ENCODE measurements around the gene KRTAP10-3. TPM values are rescaled to one million over a fixed set of nuclear protein-coding genes. Genes with fewer than 3 reads are reported as not detected.

KRTAP10-3 gene
- total and polyA plus RNA-seq, 2 donors (not counting 3 experiments of a cell fraction or from before 2014, with no cell fraction given): not detected

DNA sequence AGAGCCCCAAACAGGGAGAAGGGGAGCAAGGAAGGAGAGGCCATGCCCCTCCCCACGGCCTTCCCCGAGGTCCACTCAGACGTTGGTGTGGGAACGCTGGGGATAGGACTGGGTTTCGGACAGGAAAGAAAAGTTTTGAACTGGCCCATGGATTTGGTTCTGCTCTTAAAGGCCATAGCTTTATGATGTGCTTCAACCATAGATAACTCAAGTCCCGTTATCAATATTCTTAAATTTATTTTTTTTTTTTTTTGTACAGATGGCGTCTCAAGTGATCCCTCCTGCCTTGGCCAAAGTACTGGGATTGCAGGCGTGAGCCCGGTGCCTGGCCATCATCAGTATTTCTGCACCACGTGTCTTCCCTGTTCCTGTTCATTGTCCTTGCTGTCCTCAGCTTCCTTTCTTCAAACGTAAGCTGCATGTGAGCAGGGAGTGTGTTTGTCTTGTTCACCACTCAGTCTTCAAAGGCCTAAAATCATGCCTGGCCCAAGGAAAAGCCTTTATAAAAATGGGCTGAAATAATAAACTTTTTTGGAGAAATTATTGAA lies 17.8 kb downstream of the KRTAP10-3 start:
- Histone ChIP-seq H3K4me2 (ENCODE audit: insufficient read depth, low read length) (no peak overlapping the region), H4K20me1 (replicated peaks; ENCODE audit: control insufficient read depth, extremely low read depth, insufficient read depth, low read length) (no peaks in the 10 kb centered on the region), H3K79me2 (ENCODE audit: control insufficient read depth, insufficient read depth, low read length) (no peaks in the 10 kb centered on the region), H2AFZ (ENCODE audit: low read depth, low read length) (no peak overlapping the region), H3K9me3 (replicated peaks; ENCODE audit: control insufficient read depth, insufficient read depth, low read length) (no peaks in the 10 kb centered on the region), H3K27ac (ENCODE audit: insufficient read depth, low read depth, low read length) (no peak overlapping the region), H3K27me3 (ENCODE audit: control insufficient read depth in 2 of 2, insufficient read depth in 2 of 2, low read length in 2 of 2) (peaks cover 0 to 15% of the 10 kb centered on the region in 2 experiments), H3K9ac (replicated peaks; ENCODE audit: extremely low read depth, insufficient read depth, low read length) (no peak overlapping the region), H3K9me1 (replicated peaks; ENCODE audit: control insufficient read depth, extremely low read depth, insufficient read depth, low read length) (no peaks in the 10 kb centered on the region), H3K4me1 (ENCODE audit: control insufficient read depth, extremely low read depth, insufficient read depth, low read length) (no peaks in the 10 kb centered on the region), H3K4me3 (replicated peaks in 1 of 3; ENCODE audit: insufficient read depth in 1 of 3, low read depth in 1 of 3, low read length in 3 of 3) (no peak overlapping the region), H3K36me3 (ENCODE audit: control insufficient read depth in 2 of 2, extremely low read depth in 1 of 2, insufficient read depth in 2 of 2, low read length in 2 of 2) (no peaks in the 10 kb centered on the region)
- ChIA-PET CTCF (interaction anchor here (0.6 to 0.8 kb wide), 2 partner anchors 77 to 253 kb away, joined by 3 read pairs; no protein-coding TSS in a partner anchor), POLR2A (no interaction called here)
- TF ChIP-seq POLR2A (IDR thresholded peaks at IDR 0.05; ENCODE audit: low read depth, low read length): no peak
- TF ChIP-seq MYC (IDR thresholded peaks at IDR 0.05; ENCODE audit: low read depth, low read length): no peak
- no peak for TF ChIP-seq FOS (IDR thresholded peaks at IDR 0.05; ENCODE audit: borderline replicate concordance, insufficient read depth, low read length)
- no peak for TF ChIP-seq EZH2 (IDR thresholded peaks at IDR 0.05; ENCODE audit: borderline replicate concordance, low read depth, low read length, severe bottlenecking)
- DNase-seq (ENCODE audit: low read depth, low spot score): no peak
- FAIRE-seq: no peak
- BruUV-seq (replicated peaks): no TSS peak
- intact Hi-C loops (cut with micrococcal nuclease): no loop called here
- dilution Hi-C loops (cut with MboI; ENCODE audit: extremely low pct_ligation_motif_present, low sequenced_read_pairs): no loop called here

DNA sequence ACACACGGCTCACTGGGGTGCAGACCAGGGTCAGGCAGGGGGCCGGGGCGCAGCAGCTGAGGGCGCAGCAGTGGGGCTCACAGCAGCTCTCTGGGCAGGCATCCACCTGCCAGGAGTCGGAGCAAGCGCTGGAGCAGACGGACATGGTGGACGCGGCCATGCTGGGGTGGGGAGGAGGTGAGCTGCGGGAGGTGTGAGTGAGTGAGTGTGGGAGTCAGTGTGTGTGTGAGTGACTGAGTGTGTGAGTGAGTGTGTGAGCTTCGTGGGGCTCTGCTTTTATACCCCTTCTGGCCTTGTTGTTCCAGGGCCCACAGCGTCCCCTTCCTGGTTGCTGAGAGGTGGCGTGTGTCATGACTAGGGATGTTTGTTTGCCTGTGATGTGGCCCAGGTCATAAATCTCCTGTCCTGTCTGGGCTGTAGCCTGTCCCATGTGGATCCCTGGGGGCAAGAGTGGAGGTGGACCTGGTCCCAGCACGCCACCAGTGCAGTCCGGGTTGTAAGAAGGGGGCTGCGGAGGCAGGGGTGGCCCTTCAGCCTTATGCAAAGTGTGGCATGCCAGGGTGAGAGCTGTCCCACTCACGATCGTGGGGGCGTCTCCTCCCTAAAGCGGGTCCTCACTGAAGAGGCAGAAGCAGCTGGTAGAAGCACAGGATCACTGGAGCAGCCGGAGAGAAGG lies 18.5 kb downstream of the KRTAP10-3 start, which contains the start of gene KRTAP10-1:
Gene KRTAP10-1, minus strand, starts transcription at position 205 of the 676 bp plus-strand sequence. Its CDS starts 45 bp downstream, at position 160.
- CTCF ChIA-PET: no interaction called here
- H3K4me2 ChIP-seq (ENCODE audit: insufficient read depth, low read length): no peak within 1 kb of the TSS
- no peak within 1 kb of the TSS for H2AFZ ChIP-seq (ENCODE audit: low read depth, low read length)
- POLR2A ChIA-PET: no interaction called here
- no peaks in the 10 kb centered on the region for H3K36me3 ChIP-seq (ENCODE audit: control insufficient read depth in 2 of 2, extremely low read depth in 1 of 2, insufficient read depth in 2 of 2, low read length in 2 of 2)
- H3K4me1 ChIP-seq (ENCODE audit: control insufficient read depth, extremely low read depth, insufficient read depth, low read length): no peaks in the 10 kb centered on the region
- H3K27me3 ChIP-seq (ENCODE audit: control insufficient read depth in 2 of 2, insufficient read depth in 2 of 2, low read length in 2 of 2): peaks cover 0 to 15% of the 10 kb centered on the region in 2 experiments
- no peak within 1 kb of the TSS for H3K4me3 ChIP-seq (replicated peaks in 1 of 3; ENCODE audit: insufficient read depth in 1 of 3, low read depth in 1 of 3, low read length in 3 of 3)
- TF ChIP-seq POLR2A (IDR thresholded peaks at IDR 0.05; ENCODE audit: low read depth, low read length) (no peak), POLR2AphosphoS5 (IDR thresholded peaks at IDR 0.05; ENCODE audit: insufficient read depth, low read depth, low read length) (no peak), FOS (IDR thresholded peaks at IDR 0.05; ENCODE audit: borderline replicate concordance, insufficient read depth, low read length) (no peak), GATA2 (IDR thresholded peaks at IDR 0.05; ENCODE audit: insufficient read depth, insufficient read length, low read depth, low read length) (no peak), JUN (IDR thresholded peaks at IDR 0.05; ENCODE audit: borderline replicate concordance, insufficient read depth, insufficient read length, low read depth) (no peak), MYC (IDR thresholded peaks at IDR 0.05; ENCODE audit: low read depth, low read length) (no peak), MAX (IDR thresholded peaks at IDR 0.05; ENCODE audit: insufficient read depth, insufficient read length) (no peak), EZH2 (IDR thresholded peaks at IDR 0.05; ENCODE audit: borderline replicate concordance, low read depth, low read length, severe bottlenecking) (no peak)
- TF ChIP-seq, protein P1, sequence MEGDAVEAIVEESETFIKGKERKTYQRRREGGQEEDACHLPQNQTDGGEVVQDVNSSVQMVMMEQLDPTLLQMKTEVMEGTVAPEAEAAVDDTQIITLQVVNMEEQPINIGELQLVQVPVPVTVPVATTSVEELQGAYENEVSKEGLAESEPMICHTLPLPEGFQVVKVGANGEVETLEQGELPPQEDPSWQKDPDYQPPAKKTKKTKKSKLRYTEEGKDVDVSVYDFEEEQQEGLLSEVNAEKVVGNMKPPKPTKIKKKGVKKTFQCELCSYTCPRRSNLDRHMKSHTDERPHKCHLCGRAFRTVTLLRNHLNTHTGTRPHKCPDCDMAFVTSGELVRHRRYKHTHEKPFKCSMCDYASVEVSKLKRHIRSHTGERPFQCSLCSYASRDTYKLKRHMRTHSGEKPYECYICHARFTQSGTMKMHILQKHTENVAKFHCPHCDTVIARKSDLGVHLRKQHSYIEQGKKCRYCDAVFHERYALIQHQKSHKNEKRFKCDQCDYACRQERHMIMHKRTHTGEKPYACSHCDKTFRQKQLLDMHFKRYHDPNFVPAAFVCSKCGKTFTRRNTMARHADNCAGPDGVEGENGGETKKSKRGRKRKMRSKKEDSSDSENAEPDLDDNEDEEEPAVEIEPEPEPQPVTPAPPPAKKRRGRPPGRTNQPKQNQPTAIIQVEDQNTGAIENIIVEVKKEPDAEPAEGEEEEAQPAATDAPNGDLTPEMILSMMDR (IDR thresholded peaks at IDR 0.05; ENCODE audit: extremely low read depth in 1 of 2, insufficient read depth in 1 of 2, low read depth in 1 of 2, low read length in 2 of 2): no peak
- no TSS peak for BruUV-seq (replicated peaks)
- H3K79me2 ChIP-seq (ENCODE audit: control insufficient read depth, insufficient read depth, low read length): no peaks in the 10 kb centered on the region
- no peak for DNase-seq (ENCODE audit: low read depth, low spot score)
- intact Hi-C loops (cut with micrococcal nuclease): no loop called here
- H3K9me3 ChIP-seq (replicated peaks; ENCODE audit: control insufficient read depth, insufficient read depth, low read length): no peaks in the 10 kb centered on the region
- no peak within 1 kb of the TSS for H3K27ac ChIP-seq (ENCODE audit: insufficient read depth, low read depth, low read length)
- H3K9me1 ChIP-seq (replicated peaks; ENCODE audit: control insufficient read depth, extremely low read depth, insufficient read depth, low read length): no peaks in the 10 kb centered on the region
- dilution Hi-C loops (cut with MboI; ENCODE audit: extremely low pct_ligation_motif_present, low sequenced_read_pairs): no loop called here
- no peak for FAIRE-seq
- H3K9ac ChIP-seq (replicated peaks; ENCODE audit: extremely low read depth, insufficient read depth, low read length): no peak within 1 kb of the TSS
- no peaks in the 10 kb centered on the region for H4K20me1 ChIP-seq (replicated peaks; ENCODE audit: control insufficient read depth, extremely low read depth, insufficient read depth, low read length)
